H1 (cell line): Measurements from ENCODE around the gene CFAP107. TPM values are rescaled to one million over a fixed set of nuclear protein-coding genes. Genes with fewer than 3 reads are reported as not detected.

Experiments
- CHD7 ChIP-seq: fragments of 300-600 bp; sonication (generic); IDR thresholded peaks from 2 replicates; pipeline ENCODE4 v1.7.1; 2012; ENCODE audit warnings: low read length, moderate library complexity, mild to moderate bottlenecking, inconsistent platforms; ENCODE audit not compliant: insufficient replicate concordance
- CREB1 ChIP-seq: IDR thresholded peaks from 2 replicates; pipeline ENCODE4 v1.6.1; 2012; ENCODE audit warnings: inconsistent platforms
- CTBP2 ChIP-seq: IDR thresholded peaks from 2 replicates; pipeline ENCODE4 v1.7.0; 2011; ENCODE audit warnings: borderline replicate concordance, mild to moderate bottlenecking, moderate library complexity, mixed read lengths, low read length; ENCODE audit not compliant: insufficient read depth, insufficient read length
- RBBP5 ChIP-seq: IDR thresholded peaks from 2 replicates; pipeline ENCODE4 v1.7.1; 2012; ENCODE audit warnings: low read depth, mild to moderate bottlenecking, inconsistent platforms, low read length, moderate library complexity, borderline replicate concordance
- SIX5 ChIP-seq: IDR thresholded peaks from 2 replicates; pipeline ENCODE4 v1.6.1; 2011; ENCODE audit warnings: mild to moderate bottlenecking, low read depth, low read length
- polyA plus RNA-seq, 7 experiments: library from polyadenylated mRNA; depleted of rRNA in 3 of 7; stranded (reverse) in 5 of 7; unstranded in 2 of 7; fragments of >200 nt in 5 of 7; fragments of 200-250 nt in 2 of 7; gene quantifications; 1 replicate in 5 of 7; 2 replicates in 1 of 7; 4 replicates in 1 of 7; pipeline versions ENCODE4 v1.2.1 to v1.2.3, GENCODE V29; 2011 to 2013; ENCODE audit warnings: missing spikeins in 2 of 7, mixed read lengths in 2 of 7
- total RNA-seq: library from RNA; stranded (reverse); fragmentation: NEBNext Ultra II Directional; extraction: Animal tissue kit (Norgen Biotek cat#: 25700); gene quantifications from 2 replicates; pipeline ENCODE4 v1.2.1, GENCODE V29; 2021

The CFAP107 gene
- total and polyA plus RNA-seq, 2 of the 8 experiments (the other 6 are each of a cell fraction or from before 2014, with no cell fraction given), result 0.23 TPM; not detected in 1

- TF ChIP-seq CHD7 (no peak), RBBP5 (no peak), SIX5 (no peak), CREB1 (no peak), CTBP2 (no peak)
Observed at GRCh38 chr1:12739613-12740012, 6.4 kb upstream of the CFAP107 start (continued).
